GM12878 (cell line): ENCODE measurements around the gene PPM1J. TPM values are rescaled to one million over a fixed set of nuclear protein-coding genes. Genes with fewer than 3 reads are reported as not detected.

ENCODE experiments used
- ATAC-seq: fragments of 200-7000 bp; cut with Tn5 transposase; 3 replicates; pipeline ENCODE4 v1.9.1; 2020; ENCODE audit warnings: mild to moderate bottlenecking, moderate library complexity
- BruUV-seq: library from RNA; stranded (reverse); fragments of 400-500 nt; replicated peaks from 2 replicates; lab custom pipeline; 2021; lab: Mats Ljungman, UMichigan
- CTCF ChIA-PET: fragments of 300-600 bp; sonication (Branson Sonifier 250); formaldehyde crosslinking; extraction: SDS; loops from one replicate; lab custom pipeline; 2021; ENCODE audit warnings: inconsistent platforms; lab: Yijun Ruan, JAX
- POLR2A ChIA-PET: fragments of 350-600 bp; formaldehyde crosslinking; extraction: SDS; loops from one replicate; lab custom pipeline; 2021; ENCODE audit warnings: inconsistent platforms; lab: Charles Lee
- RAD21 ChIA-PET: fragments of 300-600 bp; sonication (Branson Sonifier 250); formaldehyde crosslinking; loops from one replicate; lab custom pipeline; 2023; ENCODE audit warnings: antibody characterized with exemption; ENCODE audit not compliant: unreplicated experiment; lab: Charles Lee
- SMC1A ChIA-PET: fragments of 300-600 bp; sonication (Branson Sonifier 250); formaldehyde crosslinking; loops from one replicate; lab custom pipeline; 2023; ENCODE audit not compliant: unreplicated experiment, uncharacterized antibody; lab: Charles Lee
- DNase-seq: peaks from one replicate; pipeline ENCODE4 v3.0.0-alpha.2; 2011; ENCODE audit warnings: low read depth, low spot score
- FAIRE-seq: peaks from 3 replicates; lab custom pipeline; 2011; peaks lifted over from hg19 to GRCh38; lab: Jason Lieb, UNC
- H2AFZ ChIP-seq: 2 replicates; pipeline ENCODE4 v1.6.0; 2011; ENCODE audit warnings: low read depth, low read length, control low read depth; ENCODE audit not compliant: control insufficient read depth
- H3K27ac ChIP-seq: 2 replicates; pipeline ENCODE4 v1.5.1; 2011; ENCODE audit warnings: control low read depth; ENCODE audit not compliant: control insufficient read depth, insufficient read depth
- H3K27me3 ChIP-seq, 2 experiments: replicated peaks in 1 of 2; 2 replicates each; pipeline versions ENCODE4 v1.6.0 to v1.6.1; 2011; ENCODE audit warnings: low read length in 1 of 2; ENCODE audit not compliant: control insufficient read depth in 2 of 2, insufficient read depth in 2 of 2
- H3K36me3 ChIP-seq, 2 experiments: 2 replicates each; pipeline ENCODE4 v1.5.1; 2011; ENCODE audit warnings: low read length in 1 of 2; ENCODE audit not compliant: control insufficient read depth in 2 of 2, insufficient read depth in 2 of 2
- H3K4me1 ChIP-seq: 2 replicates; pipeline ENCODE4 v1.6.1; 2011; ENCODE audit warnings: mild to moderate bottlenecking, low read length, moderate library complexity, mixed read lengths; ENCODE audit not compliant: control insufficient read depth, insufficient read depth
- H3K4me2 ChIP-seq: 2 replicates; pipeline ENCODE4 v1.6.0; 2011; ENCODE audit warnings: control low read depth; ENCODE audit not compliant: control insufficient read depth, insufficient read depth
- H3K4me3 ChIP-seq: fragments of 200-600 bp; sonication (generic); 2 replicates; pipeline ENCODE4 v1.5.1; 2016
- H3K79me2 ChIP-seq: 2 replicates; pipeline ENCODE4 v1.6.0; 2011; ENCODE audit warnings: low read length; ENCODE audit not compliant: control insufficient read depth, insufficient read depth
- H3K9ac ChIP-seq: 2 replicates; pipeline ENCODE4 v1.8.0; 2011; ENCODE audit warnings: low read length, control low read depth, mixed read lengths; ENCODE audit not compliant: control insufficient read depth, insufficient read depth
- H3K9me3 ChIP-seq: replicated peaks from 3 replicates; pipeline ENCODE4 v1.5.1; 2011; ENCODE audit warnings: mild to moderate bottlenecking, low read length; ENCODE audit not compliant: control insufficient read depth, insufficient read depth
- H4K20me1 ChIP-seq: 2 replicates; pipeline ENCODE4 v1.6.0; 2011; ENCODE audit not compliant: control insufficient read depth, insufficient read depth
- ATF2 ChIP-seq: IDR thresholded peaks from 2 replicates; pipeline ENCODE4 v1.6.1; 2012; ENCODE audit warnings: low read length, inconsistent platforms
- E4F1 ChIP-seq: fragments of 450-650 bp; IDR thresholded peaks from 2 replicates; pipeline ENCODE4 v1.6.1; 2018; ENCODE audit warnings: borderline replicate concordance, mild to moderate bottlenecking; ENCODE audit not compliant: partially characterized antibody
- EED ChIP-seq: sonication (generic); IDR thresholded peaks from 2 replicates; pipeline ENCODE4 v1.6.1; 2016; ENCODE audit warnings: antibody characterized with exemption, low read depth
- HDAC6 ChIP-seq: fragments of 200-600 bp; sonication (generic); IDR thresholded peaks from one replicate; pipeline ENCODE4 v1.8.0; 2017; ENCODE audit warnings: antibody characterized with exemption; ENCODE audit not compliant: unreplicated experiment
- MAX ChIP-seq: IDR thresholded peaks from 2 replicates; pipeline ENCODE4 v1.6.1; 2012; ENCODE audit warnings: low read depth, low read length, improper control_type of control experiment
- MYB ChIP-seq: fragments of 150-350 bp; IDR thresholded peaks from 2 replicates; pipeline ENCODE4 v1.6.1; 2014; ENCODE audit warnings: mild to moderate bottlenecking, low read depth, low read length, borderline replicate concordance
- NFIC ChIP-seq: IDR thresholded peaks from 2 replicates; pipeline ENCODE4 v1.6.1; 2012; ENCODE audit warnings: low read depth, mild to moderate bottlenecking, inconsistent platforms, low read length, moderate library complexity
- PML ChIP-seq: IDR thresholded peaks from 2 replicates; pipeline ENCODE4 v1.6.1; 2012; ENCODE audit warnings: low read length, inconsistent platforms
- PRDM15 ChIP-seq: fragments of 450-650 bp; formaldehyde crosslinking; IDR thresholded peaks from 2 replicates; pipeline ENCODE4 v1.4.0; 2020; ENCODE audit warnings: mild to moderate bottlenecking, moderate library complexity
- SIN3A ChIP-seq: IDR thresholded peaks from 2 replicates; pipeline ENCODE4 v1.6.1; 2012; ENCODE audit warnings: low read depth, low read length, improper control_type of control experiment
- SMAD1 ChIP-seq: fragments of 450-650 bp; IDR thresholded peaks from 2 replicates; pipeline ENCODE4 v1.6.1; 2018; ENCODE audit warnings: mild to moderate bottlenecking, low read depth; ENCODE audit not compliant: partially characterized antibody
- TARDBP ChIP-seq: IDR thresholded peaks from 2 replicates; pipeline ENCODE4 v1.6.1; 2016; ENCODE audit warnings: borderline replicate concordance
- WGBS: methylation state at CpG from one replicate; pipeline ENCODE4 v1.1.6; 2016; ENCODE audit warnings: low lambda C conversion rate; ENCODE audit not compliant: insufficient replicate concordance, insufficient coverage; ENCODE audit errors: missing lambda C conversion rate; 5-methylcytosine and 5-hydroxymethylcytosine counted together
- in situ Hi-C: fragments of 300-500 bp; cut with MboI; formaldehyde crosslinking; loops from 9 replicates; pipeline ENCODE4 v1.14.3; 2018; ENCODE audit warnings: mixed read lengths
- intact Hi-C: fragments of 100-400 bp; cut with micrococcal nuclease; formaldehyde crosslinking; loops from one replicate; pipeline ENCODE4 v1.14.2; 2022; ENCODE audit not compliant: unreplicated experiment
- polyA plus RNA-seq, 11 experiments: library from polyadenylated mRNA; depleted of rRNA in 4 of 11; unstranded in 6 of 11; stranded (reverse) in 5 of 11; fragments of >200 nt; fragmentation: Nextera tagmentation in 4 of 11; fragmentation: Illumina TruSeq in 1 of 11; extraction: Ambion mirVana in 4 of 11; extraction: Trizol in 1 of 11; gene quantifications; 1 replicate in 1 of 11; 2 replicates in 10 of 11; pipeline versions ENCODE4 v1.2.1 to v1.2.3, GENCODE V29; 2011 to 2016; ENCODE audit warnings: inconsistent platforms in 2 of 11, missing spikeins in 2 of 11, low read depth in 1 of 11
- total RNA-seq, 4 experiments: library from RNA; depleted of rRNA in 3 of 4; stranded (reverse); fragments of >200 nt in 3 of 4; fragmentation: Illumina TruSeq in 1 of 4; extraction: Trizol in 1 of 4; gene quantifications; 2 replicates each; pipeline versions ENCODE4 v1.2.1 to v1.2.3, GENCODE V29; 2013 to 2021

PPM1J gene
- total and polyA plus RNA-seq, 10 of the 15 experiments (the other 5 are each of a cell fraction or from before 2014, with no cell fraction given) = 0.07 to 1.8 (median 0.59) TPM; not detected in 1

GRCh38 chr1:112744009-112744578 lies 29.0 kb upstream of the PPM1J start:
- TF ChIP-seq E4F1 (no peak), TARDBP (no peak), SMAD1 (no peak), MAX (no peak), MYB (no peak), EED (no peak), PRDM15 (CRISPR knock-in tag) (no peak), PML (no peak), SIN3A (no peak), NFIC (no peak), HDAC6 (no peak), ATF2 (no peak)
- Histone ChIP-seq H4K20me1 (no peaks in the 10 kb centered on the region), H3K27me3 (peaks cover 0 to 5% of the 10 kb centered on the region in 2 experiments; a peak in 2 of 4 replicates), H3K4me1 (no peaks in the 10 kb centered on the region), H3K9me3 (no peaks in the 10 kb centered on the region), H3K4me3 (no peak overlapping the region), H3K36me3 (no peaks in the 10 kb centered on the region), H3K27ac (no peak overlapping the region), H3K4me2 (no peak overlapping the region), H3K9ac (no peak overlapping the region), H2AFZ (no peak overlapping the region), H3K79me2 (no peaks in the 10 kb centered on the region)
- in situ Hi-C loops (no loop called here), intact Hi-C loops (no loop called here)
- ChIA-PET RAD21 (no interaction called here), CTCF (interaction anchor here (1.1 to 1.4 kb wide), 2 partner anchors 73 to 354 kb away, joined by 3 read pairs; no protein-coding TSS in a partner anchor), SMC1A (interaction anchor here (1.0 kb wide), 1 partner anchor 55 kb away, joined by 3 read pairs; no protein-coding TSS in a partner anchor), POLR2A (no interaction called here)
- DNase-seq (no peak), ATAC-seq (no peak), FAIRE-seq (no peak)
- no TSS peak for BruUV-seq
- WGBS = 60% methylated on average over 54 of the region's 58 CpGs
